Measurements from ENCODE around the gene DVL1. TPM values are rescaled to one million over a fixed set of nuclear protein-coding genes. Genes with fewer than 3 reads are reported as not detected.

The DVL1 gene
- total RNA-seq, 1 experiment from 2014 or later = 91.4 TPM

- DNase-seq (ENCODE audit: low spot score) = no peak
- Mint-ChIP-seq H3K36me3 (peaks cover 24% of the 10 kb centered on the region), H3K27me3 (ENCODE audit: low read depth) (no peaks in the 10 kb centered on the region), H3K27ac (peak overlapping the region; percentile 85), H3K4me3 (no peak overlapping the region), H3K9me3 (no peaks in the 10 kb centered on the region), H3K4me1 (peaks cover 15% of the 10 kb centered on the region)
- ChIA-PET CTCF (interaction anchor here (0.8 to 3.0 kb wide), 7 partner anchors 13 to 55 kb away, joined by 3 to 10 read pairs (median 5); no protein-coding TSS in a partner anchor), POLR2A (interaction anchor here (0.6 to 1.3 kb wide), 3 partner anchors 11 to 39 kb away, joined by 3 to 7 read pairs (median 5); no protein-coding TSS in a partner anchor)
- TF ChIP-seq TP53 (CRISPR knock-in tag; IDR thresholded peaks at IDR 0.05) (no peak), JUN (CRISPR knock-in tag; IDR thresholded peaks at IDR 0.05) (no peak), ERG (CRISPR knock-in tag; IDR thresholded peaks at IDR 0.05) (no peak), ZNF263 (CRISPR knock-in tag; IDR thresholded peaks at IDR 0.05; ENCODE audit: low read depth) (no peak), ZNF121 (CRISPR knock-in tag; IDR thresholded peaks at IDR 0.05) (no peak), ZNF219 (CRISPR knock-in tag; IDR thresholded peaks at IDR 0.05; ENCODE audit: borderline replicate concordance) (no peak), ZNF423 (CRISPR knock-in tag; IDR thresholded peaks at IDR 0.05) (no peak)
- TF ChIP-seq, protein P1, sequence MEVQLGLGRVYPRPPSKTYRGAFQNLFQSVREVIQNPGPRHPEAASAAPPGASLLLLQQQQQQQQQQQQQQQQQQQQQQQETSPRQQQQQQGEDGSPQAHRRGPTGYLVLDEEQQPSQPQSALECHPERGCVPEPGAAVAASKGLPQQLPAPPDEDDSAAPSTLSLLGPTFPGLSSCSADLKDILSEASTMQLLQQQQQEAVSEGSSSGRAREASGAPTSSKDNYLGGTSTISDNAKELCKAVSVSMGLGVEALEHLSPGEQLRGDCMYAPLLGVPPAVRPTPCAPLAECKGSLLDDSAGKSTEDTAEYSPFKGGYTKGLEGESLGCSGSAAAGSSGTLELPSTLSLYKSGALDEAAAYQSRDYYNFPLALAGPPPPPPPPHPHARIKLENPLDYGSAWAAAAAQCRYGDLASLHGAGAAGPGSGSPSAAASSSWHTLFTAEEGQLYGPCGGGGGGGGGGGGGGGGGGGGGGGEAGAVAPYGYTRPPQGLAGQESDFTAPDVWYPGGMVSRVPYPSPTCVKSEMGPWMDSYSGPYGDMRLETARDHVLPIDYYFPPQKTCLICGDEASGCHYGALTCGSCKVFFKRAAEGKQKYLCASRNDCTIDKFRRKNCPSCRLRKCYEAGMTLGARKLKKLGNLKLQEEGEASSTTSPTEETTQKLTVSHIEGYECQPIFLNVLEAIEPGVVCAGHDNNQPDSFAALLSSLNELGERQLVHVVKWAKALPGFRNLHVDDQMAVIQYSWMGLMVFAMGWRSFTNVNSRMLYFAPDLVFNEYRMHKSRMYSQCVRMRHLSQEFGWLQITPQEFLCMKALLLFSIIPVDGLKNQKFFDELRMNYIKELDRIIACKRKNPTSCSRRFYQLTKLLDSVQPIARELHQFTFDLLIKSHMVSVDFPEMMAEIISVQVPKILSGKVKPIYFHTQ (CRISPR knock-in tag; IDR thresholded peaks at IDR 0.05) = no peak
- TF ChIP-seq, protein P2, sequence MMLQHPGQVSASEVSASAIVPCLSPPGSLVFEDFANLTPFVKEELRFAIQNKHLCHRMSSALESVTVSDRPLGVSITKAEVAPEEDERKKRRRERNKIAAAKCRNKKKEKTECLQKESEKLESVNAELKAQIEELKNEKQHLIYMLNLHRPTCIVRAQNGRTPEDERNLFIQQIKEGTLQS (CRISPR knock-in tag; conservative IDR thresholded peaks at IDR 0.05) = no peak
- no peak for ATAC-seq
Observed at GRCh38 chr1:1314678-1315335, 34.4 kb downstream of the DVL1 start.

DNA sequence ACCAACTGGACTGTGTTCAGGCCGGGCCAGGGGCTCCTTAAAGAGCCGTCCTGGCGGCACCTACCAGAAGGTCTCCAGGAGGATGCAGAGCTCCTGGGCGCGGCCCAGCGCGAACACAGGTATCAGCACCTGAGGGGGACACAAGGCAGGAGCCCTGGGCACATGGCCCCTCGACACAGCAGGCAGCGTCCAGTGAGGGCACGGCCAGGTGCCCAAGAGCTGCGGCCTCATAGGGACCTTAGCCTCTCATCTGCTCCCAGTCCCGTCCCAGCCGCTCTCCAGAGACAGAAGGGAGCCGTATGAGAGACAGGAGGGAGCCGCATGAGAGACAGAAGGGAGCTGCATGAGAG is 35.0 kb downstream of the DVL1 start:
- Mint-ChIP-seq H3K27me3 (ENCODE audit: low read depth) (no peaks in the 10 kb centered on the region), H3K9me3 (no peaks in the 10 kb centered on the region), H3K36me3 (peaks cover 19% of the 10 kb centered on the region), H3K4me3 (no peak overlapping the region), H3K4me1 (peaks cover 15% of the 10 kb centered on the region), H3K27ac (no peak overlapping the region)
- POLR2A ChIA-PET = interaction anchor here (0.6 kb wide), 1 partner anchor 40 kb away, joined by 3 read pairs; no protein-coding TSS in a partner anchor
- ATAC-seq = no peak
- no peak for DNase-seq (ENCODE audit: low spot score)
- CTCF ChIA-PET = interaction anchor here (1.4 kb wide), 1 partner anchor 23 kb away, joined by 5 read pairs; no protein-coding TSS in a partner anchor
- TF ChIP-seq, protein P3, sequence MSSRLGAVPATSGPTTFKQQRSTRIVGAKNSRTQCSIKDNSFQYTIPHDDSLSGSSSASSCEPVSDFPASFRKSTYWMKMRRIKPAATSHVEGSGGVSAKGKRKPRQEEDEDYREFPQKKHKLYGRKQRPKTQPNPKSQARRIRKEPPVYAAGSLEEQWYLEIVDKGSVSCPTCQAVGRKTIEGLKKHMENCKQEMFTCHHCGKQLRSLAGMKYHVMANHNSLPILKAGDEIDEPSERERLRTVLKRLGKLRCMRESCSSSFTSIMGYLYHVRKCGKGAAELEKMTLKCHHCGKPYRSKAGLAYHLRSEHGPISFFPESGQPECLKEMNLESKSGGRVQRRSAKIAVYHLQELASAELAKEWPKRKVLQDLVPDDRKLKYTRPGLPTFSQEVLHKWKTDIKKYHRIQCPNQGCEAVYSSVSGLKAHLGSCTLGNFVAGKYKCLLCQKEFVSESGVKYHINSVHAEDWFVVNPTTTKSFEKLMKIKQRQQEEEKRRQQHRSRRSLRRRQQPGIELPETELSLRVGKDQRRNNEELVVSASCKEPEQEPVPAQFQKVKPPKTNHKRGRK (CRISPR knock-in tag; IDR thresholded peaks at IDR 0.05; ENCODE audit: borderline replicate concordance) = no peak
- TF ChIP-seq RELA (CRISPR knock-in tag; IDR thresholded peaks at IDR 0.05; ENCODE audit: borderline replicate concordance) = no peak
- TF ChIP-seq TP53 (CRISPR knock-in tag; IDR thresholded peaks at IDR 0.05) = no peak
- TF ChIP-seq GTF2I (CRISPR knock-in tag; conservative IDR thresholded peaks at IDR 0.05) = no peak
- TF ChIP-seq RORB (CRISPR knock-in tag; IDR thresholded peaks at IDR 0.05) = no peak
- no peak for TF ChIP-seq ZNF232 (CRISPR knock-in tag; IDR thresholded peaks at IDR 0.05)
- TF ChIP-seq, protein P4, sequence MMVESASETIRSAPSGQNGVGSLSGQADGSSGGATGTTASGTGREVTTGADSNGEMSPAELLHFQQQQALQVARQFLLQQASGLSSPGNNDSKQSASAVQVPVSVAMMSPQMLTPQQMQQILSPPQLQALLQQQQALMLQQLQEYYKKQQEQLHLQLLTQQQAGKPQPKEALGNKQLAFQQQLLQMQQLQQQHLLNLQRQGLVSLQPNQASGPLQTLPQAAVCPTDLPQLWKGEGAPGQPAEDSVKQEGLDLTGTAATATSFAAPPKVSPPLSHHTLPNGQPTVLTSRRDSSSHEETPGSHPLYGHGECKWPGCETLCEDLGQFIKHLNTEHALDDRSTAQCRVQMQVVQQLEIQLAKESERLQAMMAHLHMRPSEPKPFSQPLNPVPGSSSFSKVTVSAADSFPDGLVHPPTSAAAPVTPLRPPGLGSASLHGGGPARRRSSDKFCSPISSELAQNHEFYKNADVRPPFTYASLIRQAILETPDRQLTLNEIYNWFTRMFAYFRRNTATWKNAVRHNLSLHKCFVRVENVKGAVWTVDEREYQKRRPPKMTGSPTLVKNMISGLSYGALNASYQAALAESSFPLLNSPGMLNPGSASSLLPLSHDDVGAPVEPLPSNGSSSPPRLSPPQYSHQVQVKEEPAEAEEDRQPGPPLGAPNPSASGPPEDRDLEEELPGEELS (CRISPR knock-in tag; IDR thresholded peaks at IDR 0.05) = no peak
- no peak for TF ChIP-seq ZNF281 (CRISPR knock-in tag; IDR thresholded peaks at IDR 0.05)
- no peak for TF ChIP-seq OVOL2 (CRISPR knock-in tag; IDR thresholded peaks at IDR 0.05; ENCODE audit: borderline replicate concordance)
- TF ChIP-seq NR2C2 (CRISPR knock-in tag; IDR thresholded peaks at IDR 0.05) = no peak
- no peak for TF ChIP-seq ATF6 (CRISPR knock-in tag; IDR thresholded peaks at IDR 0.05)

Data from WTC11 (cell line).